Left ventricle myocardium inferior (tissue), 1 donor: ENCODE data around the gene CAPN13. TPM values are rescaled to one million over a fixed set of nuclear protein-coding genes. Genes with fewer than 3 reads are reported as not detected.

Experiments
- DNase-seq: peaks from one replicate; pipeline ENCODE4 v3.0.0-alpha.2; 2020
- H3K27ac ChIP-seq: fragments of 200-600 bp; replicated peaks from 2 replicates; pipeline ENCODE4 v1.8.0; 2021
- H3K27me3 ChIP-seq: fragments of 200-600 bp; 2 replicates; pipeline ENCODE4 v1.8.0; 2021; ENCODE audit warnings: low read depth
- H3K36me3 ChIP-seq: fragments of 200-600 bp; 2 replicates; pipeline ENCODE4 v1.8.0; 2021
- H3K4me1 ChIP-seq: fragments of 200-600 bp; 2 replicates; pipeline ENCODE4 v1.8.0; 2021
- H3K4me3 ChIP-seq: fragments of 200-600 bp; 2 replicates; pipeline ENCODE4 v1.8.0; 2021; ENCODE audit warnings: mild to moderate bottlenecking, moderate library complexity
- H3K9me3 ChIP-seq: fragments of 200-600 bp; replicated peaks from 2 replicates; pipeline ENCODE4 v1.8.0; 2021
- intact Hi-C: fragments of 100-400 bp; cut with micrococcal nuclease; formaldehyde crosslinking; loops from one replicate; pipeline ENCODE4 v1.11.0; 2022
- total RNA-seq: library from RNA; stranded (reverse); fragmentation: NEBNext Ultra II Directional; extraction: Animal tissue kit (Norgen Biotek cat#: 25700); gene quantifications from one replicate; pipeline ENCODE4 v1.2.1, GENCODE V29; 2021
- TF ChIP-seq, protein P1 (sequence below): fragments of 200-600 bp; IDR thresholded peaks from 2 replicates; pipeline ENCODE4 v1.8.0; 2021; ENCODE audit warnings: antibody characterized with exemption, mild to moderate bottlenecking, borderline replicate concordance
- donor health status: DM: no; HTN: yes; CAD: no; lungs with severe emphysema.

CAPN13 gene
- total RNA-seq, 1 donor from 2014 or later: not detected

DNA sequence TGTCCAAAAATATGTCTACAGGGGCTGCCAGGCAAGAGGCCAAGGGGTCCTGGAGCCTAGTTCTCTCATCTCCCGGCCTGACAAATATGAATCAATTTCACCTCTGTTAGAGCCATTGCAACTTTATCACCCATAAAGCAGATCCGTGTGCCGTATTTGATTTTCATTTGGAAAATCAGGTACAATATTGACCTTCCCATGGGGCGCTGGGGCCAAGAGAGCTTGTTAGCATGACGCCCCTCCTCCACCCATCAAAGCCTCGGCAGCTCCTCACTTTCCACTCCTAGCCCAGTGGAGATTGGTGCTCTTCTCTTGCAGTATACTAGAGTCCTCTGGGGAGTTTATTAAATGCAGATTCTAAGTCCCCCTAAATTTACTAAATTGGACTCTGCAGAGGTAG lies 96.8 kb downstream of the CAPN13 start:
- Histone ChIP-seq H3K9me3 (no peaks in the 10 kb centered on the region), H3K4me1 (peaks cover 24% of the 10 kb centered on the region), H3K4me3 (no peak overlapping the region), H3K27ac (no peak overlapping the region), H3K27me3 (no peaks in the 10 kb centered on the region), H3K36me3 (no peaks in the 10 kb centered on the region)
- intact Hi-C loops: loop anchor here (5.0 to 10.0 kb wide), 4 partner anchors 462 to 814 kb away; no protein-coding TSS in a partner anchor
- TF ChIP-seq, protein P1, sequence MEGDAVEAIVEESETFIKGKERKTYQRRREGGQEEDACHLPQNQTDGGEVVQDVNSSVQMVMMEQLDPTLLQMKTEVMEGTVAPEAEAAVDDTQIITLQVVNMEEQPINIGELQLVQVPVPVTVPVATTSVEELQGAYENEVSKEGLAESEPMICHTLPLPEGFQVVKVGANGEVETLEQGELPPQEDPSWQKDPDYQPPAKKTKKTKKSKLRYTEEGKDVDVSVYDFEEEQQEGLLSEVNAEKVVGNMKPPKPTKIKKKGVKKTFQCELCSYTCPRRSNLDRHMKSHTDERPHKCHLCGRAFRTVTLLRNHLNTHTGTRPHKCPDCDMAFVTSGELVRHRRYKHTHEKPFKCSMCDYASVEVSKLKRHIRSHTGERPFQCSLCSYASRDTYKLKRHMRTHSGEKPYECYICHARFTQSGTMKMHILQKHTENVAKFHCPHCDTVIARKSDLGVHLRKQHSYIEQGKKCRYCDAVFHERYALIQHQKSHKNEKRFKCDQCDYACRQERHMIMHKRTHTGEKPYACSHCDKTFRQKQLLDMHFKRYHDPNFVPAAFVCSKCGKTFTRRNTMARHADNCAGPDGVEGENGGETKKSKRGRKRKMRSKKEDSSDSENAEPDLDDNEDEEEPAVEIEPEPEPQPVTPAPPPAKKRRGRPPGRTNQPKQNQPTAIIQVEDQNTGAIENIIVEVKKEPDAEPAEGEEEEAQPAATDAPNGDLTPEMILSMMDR: no peak
- DNase-seq: no peak

GRCh38 chr2:30710016-30710415 lies 97.2 kb downstream of the CAPN13 start:
- no peak overlapping the region for H3K4me3 ChIP-seq
- TF ChIP-seq, protein P1: no peak
- H3K27ac ChIP-seq: no peak overlapping the region
- H3K9me3 ChIP-seq: no peaks in the 10 kb centered on the region
- no peaks in the 10 kb centered on the region for H3K36me3 ChIP-seq
- no peak for DNase-seq
- intact Hi-C loops: loop anchor here (5.0 to 10.0 kb wide), 4 partner anchors 462 to 815 kb away; no protein-coding TSS in a partner anchor
- H3K4me1 ChIP-seq: peaks cover 29% of the 10 kb centered on the region
- no peaks in the 10 kb centered on the region for H3K27me3 ChIP-seq

- Histone ChIP-seq H3K4me3 (no peak overlapping the region), H3K36me3 (no peaks in the 10 kb centered on the region), H3K27ac (no peak overlapping the region), H3K27me3 (no peaks in the 10 kb centered on the region), H3K9me3 (no peaks in the 10 kb centered on the region), H3K4me1 (peaks cover 34% of the 10 kb centered on the region)
- intact Hi-C loops: loop anchor here (10.0 kb wide), 1 partner anchor 255 kb away; no protein-coding TSS in a partner anchor
- DNase-seq: no peak
- TF ChIP-seq, protein P1: no peak
Observed at GRCh38 chr2:30709516-30709915, 97.7 kb downstream of the CAPN13 start.

DNA sequence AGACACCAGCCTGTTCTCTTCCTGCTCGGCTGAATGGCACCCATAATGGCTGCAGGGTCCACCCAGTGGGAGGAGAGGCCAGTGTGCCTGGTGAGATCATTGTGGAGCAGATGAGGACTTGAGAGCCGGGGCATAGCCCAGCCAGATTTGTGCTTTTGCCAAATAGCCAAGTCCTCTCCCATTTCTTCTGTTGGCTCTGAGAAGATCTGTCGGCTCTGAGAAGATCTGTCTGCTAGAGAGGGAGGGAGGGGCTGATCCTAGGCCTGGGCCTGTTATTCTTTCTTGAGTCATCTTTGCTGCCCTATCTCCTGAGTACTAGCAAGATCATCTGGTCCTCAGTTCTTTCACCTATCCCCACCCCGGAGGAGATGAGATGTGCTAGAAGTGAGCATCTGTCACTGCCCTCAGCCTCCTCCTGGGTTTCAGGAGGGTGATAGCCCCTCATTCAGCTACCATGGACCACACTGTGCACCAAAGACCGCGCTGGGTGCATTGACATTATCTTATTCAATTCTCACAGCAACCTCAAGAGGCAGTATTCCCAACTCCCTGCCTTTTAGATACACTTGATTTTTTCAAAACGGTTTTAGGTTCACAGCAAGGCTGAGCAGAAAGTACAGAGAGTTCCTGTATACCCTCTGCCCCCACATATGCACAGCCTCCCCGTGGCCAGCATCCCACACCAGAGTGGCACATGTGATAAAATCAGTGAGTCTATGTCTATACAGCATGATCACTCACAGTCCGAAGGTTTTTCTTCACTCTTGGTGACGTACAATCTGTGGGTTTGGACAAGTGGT lies 98.6 kb downstream of the CAPN13 start:
- no peaks in the 10 kb centered on the region for H3K36me3 ChIP-seq
- no peaks in the 10 kb centered on the region for H3K27me3 ChIP-seq
- no peak overlapping the region for H3K27ac ChIP-seq
- H3K9me3 ChIP-seq: no peaks in the 10 kb centered on the region
- intact Hi-C loops: loop anchor here (10.0 kb wide), 1 partner anchor 254 kb away; no protein-coding TSS in a partner anchor
- no peak overlapping the region for H3K4me3 ChIP-seq
- TF ChIP-seq, protein P1: peak; percentile 47
- no peak for DNase-seq
- peaks cover 37% of the 10 kb centered on the region for H3K4me1 ChIP-seq

DNA sequence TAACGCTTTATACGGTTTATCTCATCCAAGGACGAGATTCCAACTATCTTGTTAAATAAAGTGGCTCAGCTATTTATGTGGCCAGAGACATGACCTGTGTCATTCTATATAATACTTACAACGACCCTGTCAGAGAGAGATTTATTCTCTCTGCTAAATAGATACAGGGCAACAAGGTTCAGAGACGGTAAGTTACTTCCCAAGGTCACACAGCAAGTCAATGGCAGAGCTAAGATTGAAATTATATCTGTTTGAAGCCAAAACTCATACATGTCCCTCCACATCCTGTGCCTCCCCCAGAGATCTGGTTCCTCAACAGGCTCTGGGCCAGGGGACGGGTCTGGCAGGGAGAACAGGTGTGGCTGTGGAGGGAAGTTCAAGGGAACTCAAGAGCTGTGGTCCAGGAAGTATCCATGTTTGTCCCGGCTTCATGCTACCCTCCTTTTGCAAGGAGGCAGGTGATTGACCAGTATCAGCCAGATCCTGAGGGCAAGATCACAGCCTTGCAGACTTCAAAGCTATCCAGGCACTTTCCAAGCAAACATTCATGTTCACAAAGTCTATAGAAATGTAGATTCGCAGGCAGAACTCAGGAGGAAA lies 99.8 kb downstream of the CAPN13 start:
- Histone ChIP-seq H3K36me3 (no peaks in the 10 kb centered on the region), H3K4me3 (no peak overlapping the region), H3K27ac (no peak overlapping the region), H3K9me3 (peaks cover 9% of the 10 kb centered on the region), H3K4me1 (peaks cover 37% of the 10 kb centered on the region), H3K27me3 (no peaks in the 10 kb centered on the region)
- intact Hi-C loops: loop anchor here (2.0 to 10.0 kb wide), 2 partner anchors 253 to 499 kb away; no protein-coding TSS in a partner anchor
- DNase-seq: no peak
- TF ChIP-seq, protein P1: no peak
